GM23338 (cell line): ENCODE measurements around the gene RAB22A.

Source experiments
- CREB1 ChIP-seq: fragments of 250-450 bp; sonication (Bioruptor Pico); IDR thresholded peaks from 2 replicates; pipeline ENCODE4 v1.5.0; 2020; ENCODE audit warnings: low read depth, mild to moderate bottlenecking, moderate library complexity
- EZH2 ChIP-seq: fragments of 200-600 bp; sonication (generic); IDR thresholded peaks from one replicate; pipeline ENCODE4 v1.8.0; 2017; ENCODE audit warnings: antibody characterized with exemption, mild to moderate bottlenecking, low read depth; ENCODE audit not compliant: unreplicated experiment
- EZH2phosphoT487 ChIP-seq: fragments of 200-600 bp; sonication (generic); IDR thresholded peaks from one replicate; pipeline ENCODE4 v1.8.1; 2018; ENCODE audit warnings: antibody characterized with exemption; ENCODE audit not compliant: unreplicated experiment
- JUNB ChIP-seq: IDR thresholded peaks from one replicate; pipeline ENCODE4 v1.6.1; 2016; ENCODE audit warnings: antibody characterized with exemption; ENCODE audit not compliant: unreplicated experiment
- POLR2AphosphoS5 ChIP-seq: IDR thresholded peaks from 2 replicates; pipeline ENCODE4 v1.6.1; 2016; ENCODE audit warnings: antibody characterized with exemption, low read depth
- STAT1 ChIP-seq: IDR thresholded peaks from one replicate; pipeline ENCODE4 v1.6.1; 2016; ENCODE audit warnings: antibody characterized with exemption; ENCODE audit not compliant: unreplicated experiment
- ZNF114 ChIP-seq: fragments of 250-450 bp; sonication (Bioruptor Pico); IDR thresholded peaks from 2 replicates; pipeline ENCODE4 v1.5.0; 2020; ENCODE audit warnings: mild to moderate bottlenecking, moderate library complexity
- ZNF331 ChIP-seq: fragments of 250-450 bp; sonication (Bioruptor Pico); IDR thresholded peaks from 2 replicates; pipeline ENCODE4 v1.5.0; 2020; ENCODE audit warnings: low read depth, mild to moderate bottlenecking, moderate library complexity
- TF ChIP-seq, protein P1 (sequence below), 2 experiments: fragments of 200-600 bp in 1 of 2; sonication (generic) in 1 of 2; conservative IDR thresholded peaks; 2 replicates each; pipeline versions ENCODE4 v1.5.1 to v1.6.1; 2016 to 2017; ENCODE audit warnings: antibody characterized with exemption in 2 of 2, low read depth in 2 of 2, mild to moderate bottlenecking in 2 of 2, moderate library complexity in 1 of 2
- TF ChIP-seq, protein P2 (sequence below): IDR thresholded peaks from one replicate; pipeline ENCODE4 v1.6.1; 2018; ENCODE audit warnings: antibody characterized with exemption; ENCODE audit not compliant: unreplicated experiment
- TF ChIP-seq, protein P3 (sequence below): IDR thresholded peaks from 2 replicates; pipeline ENCODE4 v1.6.1; 2016; ENCODE audit warnings: antibody characterized with exemption

DNA sequence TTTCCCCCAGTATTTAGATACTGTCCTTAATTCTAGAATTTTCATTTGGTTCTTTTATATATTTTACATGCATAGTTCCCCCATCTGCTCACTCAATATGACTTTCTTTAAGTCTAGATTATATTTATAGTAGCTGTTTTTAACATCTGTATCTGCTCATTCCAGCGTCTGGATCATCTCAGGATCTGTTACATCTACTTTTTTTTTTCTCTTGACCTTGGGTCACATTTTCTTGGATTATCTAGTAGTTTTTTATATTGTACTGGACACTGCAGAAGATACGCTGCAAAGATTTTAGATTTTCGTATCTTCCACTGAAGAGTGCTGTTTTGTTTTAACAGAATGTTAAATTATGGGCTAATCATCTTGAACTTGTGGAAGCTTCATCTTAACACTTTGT is 20.7 kb downstream of the RAB22A start:
- TF ChIP-seq, protein P1, sequence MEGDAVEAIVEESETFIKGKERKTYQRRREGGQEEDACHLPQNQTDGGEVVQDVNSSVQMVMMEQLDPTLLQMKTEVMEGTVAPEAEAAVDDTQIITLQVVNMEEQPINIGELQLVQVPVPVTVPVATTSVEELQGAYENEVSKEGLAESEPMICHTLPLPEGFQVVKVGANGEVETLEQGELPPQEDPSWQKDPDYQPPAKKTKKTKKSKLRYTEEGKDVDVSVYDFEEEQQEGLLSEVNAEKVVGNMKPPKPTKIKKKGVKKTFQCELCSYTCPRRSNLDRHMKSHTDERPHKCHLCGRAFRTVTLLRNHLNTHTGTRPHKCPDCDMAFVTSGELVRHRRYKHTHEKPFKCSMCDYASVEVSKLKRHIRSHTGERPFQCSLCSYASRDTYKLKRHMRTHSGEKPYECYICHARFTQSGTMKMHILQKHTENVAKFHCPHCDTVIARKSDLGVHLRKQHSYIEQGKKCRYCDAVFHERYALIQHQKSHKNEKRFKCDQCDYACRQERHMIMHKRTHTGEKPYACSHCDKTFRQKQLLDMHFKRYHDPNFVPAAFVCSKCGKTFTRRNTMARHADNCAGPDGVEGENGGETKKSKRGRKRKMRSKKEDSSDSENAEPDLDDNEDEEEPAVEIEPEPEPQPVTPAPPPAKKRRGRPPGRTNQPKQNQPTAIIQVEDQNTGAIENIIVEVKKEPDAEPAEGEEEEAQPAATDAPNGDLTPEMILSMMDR (conservative IDR thresholded peaks at IDR 0.05; ENCODE audit: low read depth in 2 of 2) = no peak
- no peak for TF ChIP-seq POLR2AphosphoS5
- no peak for TF ChIP-seq EZH2
- TF ChIP-seq EZH2phosphoT487 = no peak
- no peak for TF ChIP-seq CREB1 (CRISPR knock-in tag)
- TF ChIP-seq ZNF331 (CRISPR knock-in tag) = no peak
- TF ChIP-seq, protein P2, sequence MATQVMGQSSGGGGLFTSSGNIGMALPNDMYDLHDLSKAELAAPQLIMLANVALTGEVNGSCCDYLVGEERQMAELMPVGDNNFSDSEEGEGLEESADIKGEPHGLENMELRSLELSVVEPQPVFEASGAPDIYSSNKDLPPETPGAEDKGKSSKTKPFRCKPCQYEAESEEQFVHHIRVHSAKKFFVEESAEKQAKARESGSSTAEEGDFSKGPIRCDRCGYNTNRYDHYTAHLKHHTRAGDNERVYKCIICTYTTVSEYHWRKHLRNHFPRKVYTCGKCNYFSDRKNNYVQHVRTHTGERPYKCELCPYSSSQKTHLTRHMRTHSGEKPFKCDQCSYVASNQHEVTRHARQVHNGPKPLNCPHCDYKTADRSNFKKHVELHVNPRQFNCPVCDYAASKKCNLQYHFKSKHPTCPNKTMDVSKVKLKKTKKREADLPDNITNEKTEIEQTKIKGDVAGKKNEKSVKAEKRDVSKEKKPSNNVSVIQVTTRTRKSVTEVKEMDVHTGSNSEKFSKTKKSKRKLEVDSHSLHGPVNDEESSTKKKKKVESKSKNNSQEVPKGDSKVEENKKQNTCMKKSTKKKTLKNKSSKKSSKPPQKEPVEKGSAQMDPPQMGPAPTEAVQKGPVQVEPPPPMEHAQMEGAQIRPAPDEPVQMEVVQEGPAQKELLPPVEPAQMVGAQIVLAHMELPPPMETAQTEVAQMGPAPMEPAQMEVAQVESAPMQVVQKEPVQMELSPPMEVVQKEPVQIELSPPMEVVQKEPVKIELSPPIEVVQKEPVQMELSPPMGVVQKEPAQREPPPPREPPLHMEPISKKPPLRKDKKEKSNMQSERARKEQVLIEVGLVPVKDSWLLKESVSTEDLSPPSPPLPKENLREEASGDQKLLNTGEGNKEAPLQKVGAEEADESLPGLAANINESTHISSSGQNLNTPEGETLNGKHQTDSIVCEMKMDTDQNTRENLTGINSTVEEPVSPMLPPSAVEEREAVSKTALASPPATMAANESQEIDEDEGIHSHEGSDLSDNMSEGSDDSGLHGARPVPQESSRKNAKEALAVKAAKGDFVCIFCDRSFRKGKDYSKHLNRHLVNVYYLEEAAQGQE = no peak
- no peak for TF ChIP-seq ZNF114
- TF ChIP-seq JUNB = no peak
- TF ChIP-seq, protein P3, sequence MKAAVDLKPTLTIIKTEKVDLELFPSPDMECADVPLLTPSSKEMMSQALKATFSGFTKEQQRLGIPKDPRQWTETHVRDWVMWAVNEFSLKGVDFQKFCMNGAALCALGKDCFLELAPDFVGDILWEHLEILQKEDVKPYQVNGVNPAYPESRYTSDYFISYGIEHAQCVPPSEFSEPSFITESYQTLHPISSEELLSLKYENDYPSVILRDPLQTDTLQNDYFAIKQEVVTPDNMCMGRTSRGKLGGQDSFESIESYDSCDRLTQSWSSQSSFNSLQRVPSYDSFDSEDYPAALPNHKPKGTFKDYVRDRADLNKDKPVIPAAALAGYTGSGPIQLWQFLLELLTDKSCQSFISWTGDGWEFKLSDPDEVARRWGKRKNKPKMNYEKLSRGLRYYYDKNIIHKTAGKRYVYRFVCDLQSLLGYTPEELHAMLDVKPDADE = no peak
- TF ChIP-seq STAT1 = no peak
